HepG2 (cell line): ENCODE measurements around the gene UST. TPM values are rescaled to one million over a fixed set of nuclear protein-coding genes. Genes with fewer than 3 reads are reported as not detected.

Experiments used
- DRAP1 ChIP-seq: IDR thresholded peaks from 2 replicates; pipeline ENCODE4 v1.6.1; 2016; ENCODE audit warnings: missing genetic modification reagents, missing compliant biosample characterization
- HDAC1 ChIP-seq: sonication (generic); formaldehyde crosslinking; IDR thresholded peaks from 2 replicates; pipeline ENCODE4 v1.5.1; 2020; ENCODE audit warnings: mild to moderate bottlenecking, missing genetic modification reagents
- ISL2 ChIP-seq: sonication (generic); formaldehyde crosslinking; IDR thresholded peaks from 2 replicates; pipeline ENCODE4 v1.5.0; 2020; ENCODE audit warnings: missing genetic modification reagents
- KAT7 ChIP-seq: IDR thresholded peaks from 2 replicates; pipeline ENCODE4 v1.6.1; 2018; ENCODE audit warnings: borderline replicate concordance, missing compliant biosample characterization
- PHF20 ChIP-seq: sonication (generic); formaldehyde crosslinking; IDR thresholded peaks from 2 replicates; pipeline ENCODE4 v1.5.0; 2020; ENCODE audit warnings: mild to moderate bottlenecking, missing genetic modification reagents
- PLRG1 ChIP-seq: fragments of 450-650 bp; conservative IDR thresholded peaks from 2 replicates; pipeline ENCODE4 v1.6.1; 2016
- RFXAP ChIP-seq: sonication (generic); formaldehyde crosslinking; IDR thresholded peaks from 2 replicates; pipeline ENCODE4 v1.4.0; 2020; ENCODE audit warnings: missing genetic modification reagents, borderline replicate concordance
- SOX6 ChIP-seq, 2 experiments: fragments of 450-650 bp in 1 of 2; sonication (generic) in 1 of 2; formaldehyde crosslinking in 1 of 2; IDR thresholded peaks; 2 replicates each; pipeline versions ENCODE4 v1.4.0 to v1.6.1; 2017 to 2020; ENCODE audit warnings: antibody characterized with exemption in 1 of 2, mild to moderate bottlenecking in 1 of 2, missing genetic modification reagents in 1 of 2
- ZNF230 ChIP-seq: sonication (generic); formaldehyde crosslinking; IDR thresholded peaks from 2 replicates; pipeline ENCODE4 v1.4.0; 2020; ENCODE audit warnings: mild to moderate bottlenecking, missing genetic modification reagents
- ZNF282 ChIP-seq: fragments of 450-650 bp; IDR thresholded peaks from 2 replicates; pipeline ENCODE4 v1.6.1; 2018; ENCODE audit not compliant: partially characterized antibody
- ZNF703 ChIP-seq: sonication (generic); formaldehyde crosslinking; IDR thresholded peaks from 2 replicates; pipeline ENCODE4 v1.5.1; 2020; ENCODE audit warnings: missing genetic modification reagents, mild to moderate bottlenecking, moderate library complexity, borderline replicate concordance
- ZNF75D ChIP-seq: sonication (generic); formaldehyde crosslinking; IDR thresholded peaks from 2 replicates; pipeline ENCODE4 v1.8.1; 2023; ENCODE audit warnings: missing genetic modification reagents, mild to moderate bottlenecking, borderline replicate concordance
- ZNF800 ChIP-seq: sonication (generic); formaldehyde crosslinking; IDR thresholded peaks from 2 replicates; pipeline ENCODE4 v1.4.0; 2020; ENCODE audit warnings: missing genetic modification reagents
- polyA plus RNA-seq, 8 experiments: library from polyadenylated mRNA; depleted of rRNA in 3 of 8; stranded (reverse) in 7 of 8; unstranded in 1 of 8; fragments of >200 nt; fragmentation: Illumina TruSeq in 4 of 8; extraction: Trizol in 4 of 8; gene quantifications; 2 replicates each; pipeline versions ENCODE4 v1.2.1 to v1.2.3, GENCODE V29; 2011 to 2016; ENCODE audit warnings: low read depth in 4 of 8, missing spikeins in 1 of 8, mixed read lengths in 1 of 8; ENCODE audit not compliant: insufficient read depth in 1 of 8
- total RNA-seq, 5 experiments: library from RNA; depleted of rRNA; stranded (reverse); fragments of >200 nt; fragmentation: Illumina TruSeq; extraction: Trizol; gene quantifications; 2 replicates each; pipeline ENCODE4 v1.2.3, GENCODE V29; 2016; ENCODE audit warnings: low read depth in 1 of 5
- TF ChIP-seq, protein P1 (sequence below): sonication (generic); formaldehyde crosslinking; IDR thresholded peaks from 2 replicates; pipeline ENCODE4 v1.4.0; 2020; ENCODE audit warnings: missing genetic modification reagents
- TF ChIP-seq, protein P2 (sequence below): sonication (generic); formaldehyde crosslinking; IDR thresholded peaks from 2 replicates; pipeline ENCODE4 v1.4.0; 2020; ENCODE audit warnings: low read depth, mild to moderate bottlenecking, missing genetic modification reagents
- TF ChIP-seq, protein P3 (sequence below): sonication (generic); formaldehyde crosslinking; IDR thresholded peaks from 2 replicates; pipeline ENCODE4 v1.9.0; 2021; ENCODE audit warnings: missing genetic modification reagents, mild to moderate bottlenecking, borderline replicate concordance
- TF ChIP-seq, protein P4 (sequence below): sonication (generic); formaldehyde crosslinking; IDR thresholded peaks from 2 replicates; pipeline ENCODE4 v1.5.0; 2020; ENCODE audit warnings: missing genetic modification reagents

UST gene
- total and polyA plus RNA-seq, 2 of the 13 experiments (the other 11 are each of a cell fraction or from before 2014, with no cell fraction given), result 0.27 TPM; not detected in 1

DNA sequence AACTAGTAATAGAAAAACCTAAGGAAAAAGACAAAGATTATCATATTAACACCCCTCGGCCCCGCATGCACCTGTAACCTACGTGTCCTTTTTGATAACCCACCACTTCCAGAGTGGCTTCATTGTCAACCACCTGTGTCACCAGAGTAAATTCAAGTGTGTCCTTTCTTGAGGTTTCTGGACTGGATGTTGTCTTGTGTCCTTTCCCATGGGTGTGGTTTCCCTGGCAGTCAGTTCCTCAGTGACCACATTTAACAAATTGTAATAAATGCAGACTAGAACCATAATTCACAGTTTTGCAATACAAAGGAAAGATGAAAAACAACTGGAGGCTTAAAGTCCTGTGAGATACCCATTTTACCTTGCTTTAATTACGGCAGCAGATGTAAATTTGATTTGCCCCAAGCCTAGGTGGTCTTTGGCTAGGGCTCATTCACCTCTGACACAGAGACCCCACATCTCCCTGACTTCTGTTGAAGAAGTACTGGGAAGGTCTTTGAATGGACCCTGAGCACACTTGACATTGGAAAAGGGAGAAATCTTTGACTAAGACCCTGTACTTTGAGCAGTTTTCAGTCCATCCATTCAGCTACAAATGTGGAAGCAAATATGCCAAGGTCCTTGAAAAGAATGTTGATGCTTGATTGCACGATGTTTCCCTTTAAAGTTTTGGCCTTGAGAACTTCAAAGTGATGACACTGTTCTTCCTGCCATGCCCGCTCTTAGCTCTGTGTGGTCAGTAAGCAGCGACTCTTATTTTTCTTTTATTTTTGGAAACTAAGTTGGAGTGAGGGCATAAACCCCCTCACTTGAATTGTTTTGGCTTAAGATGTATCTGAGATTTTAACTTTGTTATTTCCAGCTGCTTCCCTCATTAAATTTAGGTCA, 232.4 kb downstream of the UST start (continued):
- TF ChIP-seq HDAC1 (CRISPR knock-in tag) (peak; percentile 89), KAT7 (CRISPR knock-in tag) (0 out of 2 replicates have a peak, but pooled peaks have one; percentile 65), SOX6 (IDR thresholded peaks at IDR 0.05) (no peak), SOX6 (CRISPR knock-in tag; IDR thresholded peaks at IDR 0.05) (peak; percentile 93), ZNF800 (CRISPR knock-in tag) (peak; percentile 69; the same call in 1 of the 2 replicates), ZNF230 (CRISPR knock-in tag) (no peak), RFXAP (CRISPR knock-in tag) (0 out of 2 replicates have a peak, but pooled peaks have one; percentile 54), ISL2 (CRISPR knock-in tag) (peak; percentile 98), ZNF282 (no peak), ZNF703 (no peak), DRAP1 (CRISPR knock-in tag) (no peak), PLRG1 (no peak), PHF20 (CRISPR knock-in tag) (no peak), ZNF75D (CRISPR knock-in tag) (no peak)
- TF ChIP-seq, protein P1, sequence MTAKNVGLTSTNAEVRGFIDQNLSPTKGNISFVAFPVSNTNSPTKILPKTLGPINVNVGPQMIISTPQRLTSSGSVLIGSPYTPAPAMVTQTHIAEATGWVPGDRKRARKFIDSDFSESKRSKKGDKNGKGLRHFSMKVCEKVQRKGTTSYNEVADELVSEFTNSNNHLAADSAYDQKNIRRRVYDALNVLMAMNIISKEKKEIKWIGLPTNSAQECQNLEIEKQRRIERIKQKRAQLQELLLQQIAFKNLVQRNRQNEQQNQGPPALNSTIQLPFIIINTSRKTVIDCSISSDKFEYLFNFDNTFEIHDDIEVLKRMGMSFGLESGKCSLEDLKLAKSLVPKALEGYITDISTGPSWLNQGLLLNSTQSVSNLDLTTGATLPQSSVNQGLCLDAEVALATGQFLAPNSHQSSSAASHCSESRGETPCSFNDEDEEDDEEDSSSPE, result no peak
- TF ChIP-seq, protein P2, sequence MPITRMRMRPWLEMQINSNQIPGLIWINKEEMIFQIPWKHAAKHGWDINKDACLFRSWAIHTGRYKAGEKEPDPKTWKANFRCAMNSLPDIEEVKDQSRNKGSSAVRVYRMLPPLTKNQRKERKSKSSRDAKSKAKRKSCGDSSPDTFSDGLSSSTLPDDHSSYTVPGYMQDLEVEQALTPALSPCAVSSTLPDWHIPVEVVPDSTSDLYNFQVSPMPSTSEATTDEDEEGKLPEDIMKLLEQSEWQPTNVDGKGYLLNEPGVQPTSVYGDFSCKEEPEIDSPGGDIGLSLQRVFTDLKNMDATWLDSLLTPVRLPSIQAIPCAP (CRISPR knock-in tag), result no peak
- TF ChIP-seq, protein P3, sequence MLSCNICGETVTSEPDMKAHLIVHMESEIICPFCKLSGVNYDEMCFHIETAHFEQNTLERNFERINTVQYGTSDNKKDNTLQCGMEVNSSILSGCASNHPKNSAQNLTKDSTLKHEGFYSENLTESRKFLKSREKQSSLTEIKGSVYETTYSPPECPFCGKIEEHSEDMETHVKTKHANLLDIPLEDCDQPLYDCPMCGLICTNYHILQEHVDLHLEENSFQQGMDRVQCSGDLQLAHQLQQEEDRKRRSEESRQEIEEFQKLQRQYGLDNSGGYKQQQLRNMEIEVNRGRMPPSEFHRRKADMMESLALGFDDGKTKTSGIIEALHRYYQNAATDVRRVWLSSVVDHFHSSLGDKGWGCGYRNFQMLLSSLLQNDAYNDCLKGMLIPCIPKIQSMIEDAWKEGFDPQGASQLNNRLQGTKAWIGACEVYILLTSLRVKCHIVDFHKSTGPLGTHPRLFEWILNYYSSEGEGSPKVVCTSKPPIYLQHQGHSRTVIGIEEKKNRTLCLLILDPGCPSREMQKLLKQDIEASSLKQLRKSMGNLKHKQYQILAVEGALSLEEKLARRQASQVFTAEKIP (CRISPR knock-in tag), result no peak
- TF ChIP-seq, protein P4, sequence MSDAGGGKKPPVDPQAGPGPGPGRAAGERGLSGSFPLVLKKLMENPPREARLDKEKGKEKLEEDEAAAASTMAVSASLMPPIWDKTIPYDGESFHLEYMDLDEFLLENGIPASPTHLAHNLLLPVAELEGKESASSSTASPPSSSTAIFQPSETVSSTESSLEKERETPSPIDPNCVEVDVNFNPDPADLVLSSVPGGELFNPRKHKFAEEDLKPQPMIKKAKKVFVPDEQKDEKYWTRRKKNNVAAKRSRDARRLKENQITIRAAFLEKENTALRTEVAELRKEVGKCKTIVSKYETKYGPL (CRISPR knock-in tag), result 0 out of 2 replicates have a peak, but pooled peaks have one; percentile 43
